K562 (cell line): ENCODE measurements around the gene NKG7. TPM values are rescaled to one million over a fixed set of nuclear protein-coding genes. Genes with fewer than 3 reads are reported as not detected.

Experiments
- HDGF ChIP-seq: fragments of 450-650 bp; IDR thresholded peaks from 2 replicates; pipeline ENCODE4 v1.6.1; 2016
- KLF13 ChIP-seq: fragments of 450-650 bp; IDR thresholded peaks from 2 replicates; pipeline ENCODE4 v1.6.1; 2016; ENCODE audit warnings: missing genetic modification characterization, low read depth, mild to moderate bottlenecking, missing compliant biosample characterization, moderate library complexity, borderline replicate concordance
- TAF15 ChIP-seq: fragments of 200-400 bp; formaldehyde crosslinking; IDR thresholded peaks from 2 replicates; pipeline ENCODE4 v1.6.1; 2017; ENCODE audit warnings: mild to moderate bottlenecking, low read depth, low read length, moderate library complexity
- XRCC4 ChIP-seq: IDR thresholded peaks from one replicate; pipeline ENCODE4 v1.6.1; 2011; ENCODE audit not compliant: insufficient read depth, insufficient read length; ENCODE audit errors: extremely low read depth
- polyA plus RNA-seq, 8 experiments: library from polyadenylated mRNA; depleted of rRNA in 4 of 8; stranded (reverse) in 5 of 8; unstranded in 3 of 8; fragments of >200 nt; fragmentation: Nextera tagmentation in 2 of 8; fragmentation: Illumina TruSeq in 1 of 8; extraction: Ambion mirVana in 2 of 8; extraction: Trizol in 1 of 8; gene quantifications; 2 replicates each; pipeline versions ENCODE4 v1.2.1 to v1.2.3, GENCODE V29; 2011 to 2014; ENCODE audit warnings: inconsistent platforms in 1 of 8, missing spikeins in 1 of 8
- total RNA-seq, 7 experiments: library from RNA; depleted of rRNA in 6 of 7; stranded (reverse); fragments of >200 nt in 6 of 7; fragmentation: Illumina TruSeq in 2 of 7; extraction: Trizol in 2 of 7; gene quantifications; 2 replicates each; pipeline versions ENCODE4 v1.2.1 to v1.2.3, GENCODE V29; 2011 to 2021; ENCODE audit warnings: low replicate concordance in 1 of 7
- TF ChIP-seq, protein P1 (sequence below): sonication (generic); formaldehyde crosslinking; IDR thresholded peaks from 2 replicates; pipeline ENCODE4 v1.8.0; 2023; ENCODE audit warnings: missing genetic modification reagents, mild to moderate bottlenecking, borderline replicate concordance
- TF ChIP-seq, protein P2 (sequence below), 3 experiments: fragments of 200-800 bp in 1 of 3; fragments of 250-450 bp in 1 of 3; fragments of 450-650 bp in 1 of 3; sonication (Bioruptor Pico) in 1 of 3; sonication (Bioruptor generic) in 1 of 3; formaldehyde crosslinking in 1 of 3; IDR thresholded peaks; 2 replicates each; pipeline versions ENCODE4 v1.6.1 to v1.8.0; 2016 to 2022; ENCODE audit warnings: mild to moderate bottlenecking in 2 of 3, missing genetic modification characterization in 2 of 3, missing compliant biosample characterization in 1 of 3, moderate library complexity in 1 of 3
- TF ChIP-seq, protein P3 (sequence below): fragments of 250-450 bp; sonication (Bioruptor Pico); IDR thresholded peaks from 2 replicates; pipeline ENCODE4 v1.4.0; 2020; ENCODE audit warnings: mild to moderate bottlenecking, moderate library complexity, borderline replicate concordance
- TF ChIP-seq, protein P4 (sequence below): sonication (generic); formaldehyde crosslinking; IDR thresholded peaks from 2 replicates; pipeline ENCODE4 v1.8.0; 2022; ENCODE audit warnings: missing genetic modification reagents, mild to moderate bottlenecking, borderline replicate concordance

NKG7 gene
- total and polyA plus RNA-seq, 9 of the 15 experiments (the other 6 are each of a cell fraction or from before 2014, with no cell fraction given): 0.30 to 0.70 (median 0.51) TPM; not detected in 2

DNA sequence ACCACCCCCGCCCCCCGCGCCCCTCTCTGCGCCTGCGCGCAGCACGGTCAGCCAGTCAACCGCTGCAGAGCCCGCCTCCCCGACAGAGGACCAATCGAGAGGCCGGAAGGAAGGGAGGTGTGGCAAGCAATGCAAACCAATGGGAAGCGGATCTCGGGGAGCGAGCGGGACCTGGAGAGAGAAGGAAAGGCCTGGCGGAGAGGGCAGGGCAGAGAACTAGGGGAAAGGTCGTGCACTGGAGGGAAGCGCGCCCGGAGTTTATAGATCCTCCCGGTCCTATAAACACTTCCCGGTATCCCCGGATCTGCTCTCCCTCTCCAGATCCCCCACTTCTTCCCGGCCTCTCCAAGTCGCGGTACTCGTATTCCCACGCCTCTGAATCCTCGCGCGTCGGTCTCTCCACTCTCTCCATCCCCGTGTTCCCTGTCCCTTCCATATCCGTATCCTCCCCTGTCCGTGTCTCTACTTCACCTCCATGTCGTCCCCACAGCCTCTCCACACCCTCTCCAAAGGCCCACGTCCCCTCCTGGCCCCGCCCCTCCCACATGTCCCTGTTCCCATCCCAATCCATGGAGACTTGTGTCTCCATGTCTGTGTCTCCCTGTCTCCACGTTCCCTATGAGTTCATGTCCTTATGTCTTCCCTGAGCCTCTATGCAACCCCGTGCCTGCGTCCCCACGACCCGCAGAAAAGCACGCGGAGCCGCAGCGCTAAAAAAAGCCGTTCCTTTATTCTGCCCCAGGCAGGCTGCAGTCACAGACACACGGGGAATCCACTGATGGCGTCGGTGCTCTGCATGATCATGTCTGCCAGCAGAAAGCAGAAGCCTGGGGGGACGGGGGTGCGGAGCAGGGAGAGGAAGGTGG is 5.8 kb downstream of the NKG7 start (continued):
- TF ChIP-seq HDGF (peak; percentile 97), KLF13 (tag) (no peak), TAF15 (no peak), XRCC4 (no peak)
- TF ChIP-seq, protein P1, sequence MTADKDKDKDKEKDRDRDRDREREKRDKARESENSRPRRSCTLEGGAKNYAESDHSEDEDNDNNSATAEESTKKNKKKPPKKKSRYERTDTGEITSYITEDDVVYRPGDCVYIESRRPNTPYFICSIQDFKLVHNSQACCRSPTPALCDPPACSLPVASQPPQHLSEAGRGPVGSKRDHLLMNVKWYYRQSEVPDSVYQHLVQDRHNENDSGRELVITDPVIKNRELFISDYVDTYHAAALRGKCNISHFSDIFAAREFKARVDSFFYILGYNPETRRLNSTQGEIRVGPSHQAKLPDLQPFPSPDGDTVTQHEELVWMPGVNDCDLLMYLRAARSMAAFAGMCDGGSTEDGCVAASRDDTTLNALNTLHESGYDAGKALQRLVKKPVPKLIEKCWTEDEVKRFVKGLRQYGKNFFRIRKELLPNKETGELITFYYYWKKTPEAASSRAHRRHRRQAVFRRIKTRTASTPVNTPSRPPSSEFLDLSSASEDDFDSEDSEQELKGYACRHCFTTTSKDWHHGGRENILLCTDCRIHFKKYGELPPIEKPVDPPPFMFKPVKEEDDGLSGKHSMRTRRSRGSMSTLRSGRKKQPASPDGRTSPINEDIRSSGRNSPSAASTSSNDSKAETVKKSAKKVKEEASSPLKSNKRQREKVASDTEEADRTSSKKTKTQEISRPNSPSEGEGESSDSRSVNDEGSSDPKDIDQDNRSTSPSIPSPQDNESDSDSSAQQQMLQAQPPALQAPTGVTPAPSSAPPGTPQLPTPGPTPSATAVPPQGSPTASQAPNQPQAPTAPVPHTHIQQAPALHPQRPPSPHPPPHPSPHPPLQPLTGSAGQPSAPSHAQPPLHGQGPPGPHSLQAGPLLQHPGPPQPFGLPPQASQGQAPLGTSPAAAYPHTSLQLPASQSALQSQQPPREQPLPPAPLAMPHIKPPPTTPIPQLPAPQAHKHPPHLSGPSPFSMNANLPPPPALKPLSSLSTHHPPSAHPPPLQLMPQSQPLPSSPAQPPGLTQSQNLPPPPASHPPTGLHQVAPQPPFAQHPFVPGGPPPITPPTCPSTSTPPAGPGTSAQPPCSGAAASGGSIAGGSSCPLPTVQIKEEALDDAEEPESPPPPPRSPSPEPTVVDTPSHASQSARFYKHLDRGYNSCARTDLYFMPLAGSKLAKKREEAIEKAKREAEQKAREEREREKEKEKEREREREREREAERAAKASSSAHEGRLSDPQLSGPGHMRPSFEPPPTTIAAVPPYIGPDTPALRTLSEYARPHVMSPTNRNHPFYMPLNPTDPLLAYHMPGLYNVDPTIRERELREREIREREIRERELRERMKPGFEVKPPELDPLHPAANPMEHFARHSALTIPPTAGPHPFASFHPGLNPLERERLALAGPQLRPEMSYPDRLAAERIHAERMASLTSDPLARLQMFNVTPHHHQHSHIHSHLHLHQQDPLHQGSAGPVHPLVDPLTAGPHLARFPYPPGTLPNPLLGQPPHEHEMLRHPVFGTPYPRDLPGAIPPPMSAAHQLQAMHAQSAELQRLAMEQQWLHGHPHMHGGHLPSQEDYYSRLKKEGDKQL: no peak
- TF ChIP-seq, protein P2, sequence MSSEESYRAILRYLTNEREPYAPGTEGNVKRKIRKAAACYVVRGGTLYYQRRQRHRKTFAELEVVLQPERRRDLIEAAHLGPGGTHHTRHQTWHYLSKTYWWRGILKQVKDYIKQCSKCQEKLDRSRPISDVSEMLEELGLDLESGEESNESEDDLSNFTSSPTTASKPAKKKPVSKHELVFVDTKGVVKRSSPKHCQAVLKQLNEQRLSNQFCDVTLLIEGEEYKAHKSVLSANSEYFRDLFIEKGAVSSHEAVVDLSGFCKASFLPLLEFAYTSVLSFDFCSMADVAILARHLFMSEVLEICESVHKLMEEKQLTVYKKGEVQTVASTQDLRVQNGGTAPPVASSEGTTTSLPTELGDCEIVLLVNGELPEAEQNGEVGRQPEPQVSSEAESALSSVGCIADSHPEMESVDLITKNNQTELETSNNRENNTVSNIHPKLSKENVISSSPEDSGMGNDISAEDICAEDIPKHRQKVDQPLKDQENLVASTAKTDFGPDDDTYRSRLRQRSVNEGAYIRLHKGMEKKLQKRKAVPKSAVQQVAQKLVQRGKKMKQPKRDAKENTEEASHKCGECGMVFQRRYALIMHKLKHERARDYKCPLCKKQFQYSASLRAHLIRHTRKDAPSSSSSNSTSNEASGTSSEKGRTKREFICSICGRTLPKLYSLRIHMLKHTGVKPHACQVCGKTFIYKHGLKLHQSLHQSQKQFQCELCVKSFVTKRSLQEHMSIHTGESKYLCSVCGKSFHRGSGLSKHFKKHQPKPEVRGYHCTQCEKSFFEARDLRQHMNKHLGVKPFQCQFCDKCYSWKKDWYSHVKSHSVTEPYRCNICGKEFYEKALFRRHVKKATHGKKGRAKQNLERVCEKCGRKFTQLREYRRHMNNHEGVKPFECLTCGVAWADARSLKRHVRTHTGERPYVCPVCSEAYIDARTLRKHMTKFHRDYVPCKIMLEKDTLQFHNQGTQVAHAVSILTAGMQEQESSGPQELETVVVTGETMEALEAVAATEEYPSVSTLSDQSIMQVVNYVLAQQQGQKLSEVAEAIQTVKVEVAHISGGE (CRISPR knock-in tag; IDR thresholded peaks at IDR 0.05): no peak
- TF ChIP-seq, protein P3, sequence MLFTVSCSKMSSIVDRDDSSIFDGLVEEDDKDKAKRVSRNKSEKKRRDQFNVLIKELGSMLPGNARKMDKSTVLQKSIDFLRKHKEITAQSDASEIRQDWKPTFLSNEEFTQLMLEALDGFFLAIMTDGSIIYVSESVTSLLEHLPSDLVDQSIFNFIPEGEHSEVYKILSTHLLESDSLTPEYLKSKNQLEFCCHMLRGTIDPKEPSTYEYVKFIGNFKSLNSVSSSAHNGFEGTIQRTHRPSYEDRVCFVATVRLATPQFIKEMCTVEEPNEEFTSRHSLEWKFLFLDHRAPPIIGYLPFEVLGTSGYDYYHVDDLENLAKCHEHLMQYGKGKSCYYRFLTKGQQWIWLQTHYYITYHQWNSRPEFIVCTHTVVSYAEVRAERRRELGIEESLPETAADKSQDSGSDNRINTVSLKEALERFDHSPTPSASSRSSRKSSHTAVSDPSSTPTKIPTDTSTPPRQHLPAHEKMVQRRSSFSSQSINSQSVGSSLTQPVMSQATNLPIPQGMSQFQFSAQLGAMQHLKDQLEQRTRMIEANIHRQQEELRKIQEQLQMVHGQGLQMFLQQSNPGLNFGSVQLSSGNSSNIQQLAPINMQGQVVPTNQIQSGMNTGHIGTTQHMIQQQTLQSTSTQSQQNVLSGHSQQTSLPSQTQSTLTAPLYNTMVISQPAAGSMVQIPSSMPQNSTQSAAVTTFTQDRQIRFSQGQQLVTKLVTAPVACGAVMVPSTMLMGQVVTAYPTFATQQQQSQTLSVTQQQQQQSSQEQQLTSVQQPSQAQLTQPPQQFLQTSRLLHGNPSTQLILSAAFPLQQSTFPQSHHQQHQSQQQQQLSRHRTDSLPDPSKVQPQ: no peak
- TF ChIP-seq, protein P4, sequence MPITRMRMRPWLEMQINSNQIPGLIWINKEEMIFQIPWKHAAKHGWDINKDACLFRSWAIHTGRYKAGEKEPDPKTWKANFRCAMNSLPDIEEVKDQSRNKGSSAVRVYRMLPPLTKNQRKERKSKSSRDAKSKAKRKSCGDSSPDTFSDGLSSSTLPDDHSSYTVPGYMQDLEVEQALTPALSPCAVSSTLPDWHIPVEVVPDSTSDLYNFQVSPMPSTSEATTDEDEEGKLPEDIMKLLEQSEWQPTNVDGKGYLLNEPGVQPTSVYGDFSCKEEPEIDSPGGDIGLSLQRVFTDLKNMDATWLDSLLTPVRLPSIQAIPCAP: no peak
